ENCODE data around the gene PRF1.

DNA sequence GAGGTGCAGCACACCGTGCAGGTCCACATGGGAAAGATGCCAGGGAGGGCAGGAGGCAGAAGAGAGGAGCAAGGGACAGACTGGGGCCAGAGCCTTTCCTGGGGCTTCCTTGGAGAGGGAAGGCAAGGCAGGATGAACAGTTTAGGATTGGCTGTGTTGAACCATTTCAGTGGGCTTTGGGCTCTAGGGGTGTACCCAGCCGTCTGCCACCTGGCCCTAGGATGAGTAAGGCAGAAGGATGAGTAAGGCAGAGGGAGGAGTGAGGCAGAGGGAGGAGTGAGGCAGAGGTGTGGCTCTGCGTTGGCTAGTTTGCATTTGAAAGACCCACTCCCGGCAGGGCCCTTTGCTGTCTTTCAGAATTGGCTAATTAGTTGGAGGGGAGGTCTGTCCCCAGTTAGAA is 31.5 kb upstream of the PRF1 start:
- TF ChIP-seq, protein P1, sequence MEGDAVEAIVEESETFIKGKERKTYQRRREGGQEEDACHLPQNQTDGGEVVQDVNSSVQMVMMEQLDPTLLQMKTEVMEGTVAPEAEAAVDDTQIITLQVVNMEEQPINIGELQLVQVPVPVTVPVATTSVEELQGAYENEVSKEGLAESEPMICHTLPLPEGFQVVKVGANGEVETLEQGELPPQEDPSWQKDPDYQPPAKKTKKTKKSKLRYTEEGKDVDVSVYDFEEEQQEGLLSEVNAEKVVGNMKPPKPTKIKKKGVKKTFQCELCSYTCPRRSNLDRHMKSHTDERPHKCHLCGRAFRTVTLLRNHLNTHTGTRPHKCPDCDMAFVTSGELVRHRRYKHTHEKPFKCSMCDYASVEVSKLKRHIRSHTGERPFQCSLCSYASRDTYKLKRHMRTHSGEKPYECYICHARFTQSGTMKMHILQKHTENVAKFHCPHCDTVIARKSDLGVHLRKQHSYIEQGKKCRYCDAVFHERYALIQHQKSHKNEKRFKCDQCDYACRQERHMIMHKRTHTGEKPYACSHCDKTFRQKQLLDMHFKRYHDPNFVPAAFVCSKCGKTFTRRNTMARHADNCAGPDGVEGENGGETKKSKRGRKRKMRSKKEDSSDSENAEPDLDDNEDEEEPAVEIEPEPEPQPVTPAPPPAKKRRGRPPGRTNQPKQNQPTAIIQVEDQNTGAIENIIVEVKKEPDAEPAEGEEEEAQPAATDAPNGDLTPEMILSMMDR (conservative IDR thresholded peaks at IDR 0.05 in 1 of 2, IDR thresholded peaks at IDR 0.05 in 1 of 2; ENCODE audit: low read depth in 1 of 2, low read length in 2 of 2) = no peak
- TF ChIP-seq EZH2 (IDR thresholded peaks at IDR 0.05; ENCODE audit: low read length, missing control alignments) = no peak
